Ascending aorta (tissue), 2 donors: ENCODE results near the gene LYSMD2. TPM values are rescaled to one million over a fixed set of nuclear protein-coding genes. Genes with fewer than 3 reads are reported as not detected.

Experiments
- DNase-seq, 2 donors: peaks; one replicate each; pipeline ENCODE4 v3.0.0-alpha.2; 2019; ENCODE audit warnings: low spot score in 2 of 2
- H3K27ac ChIP-seq, 2 donors: fragments of 200-600 bp; sonication (generic); one replicate each; pipeline ENCODE4 v1.5.1; 2016 to 2017; ENCODE audit warnings: mild to moderate bottlenecking in 1 of 2
- H3K27me3 ChIP-seq: fragments of 200-600 bp; sonication (generic); one replicate; pipeline ENCODE4 v1.5.1; 2017
- H3K36me3 ChIP-seq, 2 donors: fragments of 200-600 bp; sonication (generic); one replicate each; pipeline ENCODE4 v1.5.1; 2016
- H3K4me1 ChIP-seq, 2 donors: fragments of 200-600 bp; sonication (generic); one replicate each; pipeline ENCODE4 v1.5.1; 2016 to 2017; ENCODE audit warnings: mild to moderate bottlenecking in 1 of 2
- H3K4me3 ChIP-seq, 2 donors: fragments of 200-600 bp; sonication (generic); one replicate each; pipeline ENCODE4 v1.5.1; 2016 to 2017; ENCODE audit warnings: mild to moderate bottlenecking in 1 of 2
- H3K9me3 ChIP-seq, 2 donors: fragments of 200-600 bp; sonication (generic); one replicate each; pipeline ENCODE4 v1.5.1; 2016
- CTCF ChIP-seq, 3 experiments: fragments of 200-600 bp in 2 of 3; fragments of 450-650 bp in 1 of 3; sonication (generic) in 2 of 3; IDR thresholded peaks; one replicate each; pipeline ENCODE4 v1.5.1; 2016 to 2019; ENCODE audit warnings: antibody characterized with exemption in 3 of 3, mild to moderate bottlenecking in 1 of 3, moderate library complexity in 1 of 3
- intact Hi-C: fragments of 100-400 bp; cut with DNase I; formaldehyde crosslinking; loops from one replicate; pipeline ENCODE4 v1.15.1; 2023
- total RNA-seq: library from RNA; depleted of rRNA; stranded (reverse); fragments of >200 nt; gene quantifications from one replicate; pipeline ENCODE4 v1.1.0, GENCODE V29; 2016

The LYSMD2 gene
- total RNA-seq, 1 donor from 2014 or later, result 45.3 TPM

- H3K4me1 ChIP-seq, result no peaks in the 10 kb centered on the region
- H3K27ac ChIP-seq, result no peak overlapping the region
- peak in 1 of 2 donors; percentile 80 for DNase-seq
- no peaks in the 10 kb centered on the region for H3K27me3 ChIP-seq
- peak; percentile 2 to 73 (median 60) for TF ChIP-seq CTCF (IDR thresholded peaks at IDR 0.05)
- no peak overlapping the region for H3K4me3 ChIP-seq
- peaks cover 16 to 29% of the 10 kb centered on the region in 2 donors for H3K36me3 ChIP-seq
- no peaks in the 10 kb centered on the region for H3K9me3 ChIP-seq
- intact Hi-C loops, result loop anchor here (1.0 to 2.0 kb wide), 2 partner anchors 40 to 127 kb away; partner anchors contain the start of gene LYSMD2
Observed at GRCh38 chr15:51776952-51777569, 39.6 kb upstream of the LYSMD2 start.

- Histone ChIP-seq H3K27me3 (no peaks in the 10 kb centered on the region), H3K36me3 (peaks cover 8 to 31% of the 10 kb centered on the region in 2 donors), H3K27ac (no peak overlapping the region), H3K9me3 (no peaks in the 10 kb centered on the region), H3K4me1 (no peaks in the 10 kb centered on the region), H3K4me3 (no peak overlapping the region)
- peak; percentile 56 to 71 (median 61) for TF ChIP-seq CTCF (IDR thresholded peaks at IDR 0.05)
- intact Hi-C loops, result loop anchor here (1.0 to 2.0 kb wide), 2 partner anchors 39 to 126 kb away; partner anchors contain the start of gene LYSMD2
- DNase-seq, result no peak
Observed at GRCh38 chr15:51775967-51776816, 38.7 kb upstream of the LYSMD2 start.

GRCh38 chr15:51774916-51775315, 37.5 kb upstream of the LYSMD2 start:
- H3K27ac ChIP-seq, result no peak overlapping the region

GRCh38 chr15:51771773-51772172, 34.3 kb upstream of the LYSMD2 start:
- intact Hi-C loops, result no loop called here
- no peaks in the 10 kb centered on the region for H3K4me1 ChIP-seq
- DNase-seq, result no peak

More at GRCh38 chr15:51774916-51775315, 37.5 kb upstream of the LYSMD2 start:
- intact Hi-C loops, result no loop called here
- no peak for DNase-seq
- H3K27me3 ChIP-seq, result no peaks in the 10 kb centered on the region
- TF ChIP-seq CTCF (IDR thresholded peaks at IDR 0.05), result no peak
- no peak overlapping the region for H3K4me3 ChIP-seq
- no peaks in the 10 kb centered on the region for H3K4me1 ChIP-seq
- no peaks in the 10 kb centered on the region for H3K9me3 ChIP-seq
- peaks cover 10 to 23% of the 10 kb centered on the region in 2 donors for H3K36me3 ChIP-seq

GRCh38 chr15:51770902-51771301, 33.4 kb upstream of the LYSMD2 start:
- H3K36me3 ChIP-seq, result peaks cover 30 to 43% of the 10 kb centered on the region in 2 donors
- no peak for DNase-seq
- H3K27ac ChIP-seq, result no peak overlapping the region
- H3K9me3 ChIP-seq, result no peaks in the 10 kb centered on the region
- no peaks in the 10 kb centered on the region for H3K4me1 ChIP-seq
- intact Hi-C loops, result no loop called here
- no peak for TF ChIP-seq CTCF (IDR thresholded peaks at IDR 0.05)
- H3K4me3 ChIP-seq, result no peak overlapping the region
- H3K27me3 ChIP-seq, result no peaks in the 10 kb centered on the region

More at GRCh38 chr15:51771773-51772172, 34.3 kb upstream of the LYSMD2 start:
- H3K9me3 ChIP-seq, result no peaks in the 10 kb centered on the region
- no peaks in the 10 kb centered on the region for H3K27me3 ChIP-seq
- peaks cover 30 to 43% of the 10 kb centered on the region in 2 donors for H3K36me3 ChIP-seq
- H3K27ac ChIP-seq, result no peak overlapping the region
- H3K4me3 ChIP-seq, result no peak overlapping the region
- TF ChIP-seq CTCF (IDR thresholded peaks at IDR 0.05), result no peak
